Sigmoid colon (tissue), 7 donors: ENCODE results near the gene NUP214. TPM values are rescaled to one million over a fixed set of nuclear protein-coding genes. Genes with fewer than 3 reads are reported as not detected.
"Not testable (repeated sequence)": the region's sequence is repeated elsewhere in the genome, so short reads cannot be mapped to it uniquely, and the experiment has no call there.

Experiments used
- DNase-seq: peaks from one replicate; pipeline ENCODE4 v3.0.0-alpha.2; 2019
- H3K27ac ChIP-seq, 4 donors: fragments of 200-600 bp; sonication (generic); one replicate each; pipeline ENCODE4 v1.5.1; 2016 to 2019; ENCODE audit warnings: mild to moderate bottlenecking in 1 of 4
- H3K27me3 ChIP-seq, 3 donors: fragments of 200-600 bp; sonication (generic); one replicate each; pipeline ENCODE4 v1.5.1; 2019; ENCODE audit warnings: mild to moderate bottlenecking in 1 of 3
- H3K36me3 ChIP-seq, 4 donors: fragments of 200-600 bp; sonication (generic); one replicate each; pipeline ENCODE4 v1.5.1; 2016 to 2019
- H3K4me1 ChIP-seq, 4 donors: fragments of 200-600 bp; sonication (generic); one replicate each; pipeline ENCODE4 v1.5.1; 2017 to 2019
- H3K4me3 ChIP-seq, 4 donors: fragments of 200-600 bp; sonication (generic); one replicate each; pipeline ENCODE4 v1.5.1; 2017 to 2019; ENCODE audit warnings: mild to moderate bottlenecking in 2 of 4, moderate library complexity in 1 of 4
- H3K9me3 ChIP-seq, 4 donors: fragments of 200-600 bp in 3 of 4; sonication (generic) in 3 of 4; one replicate each; pipeline versions ENCODE4 v1.5.1 to v1.6.1; 2013 to 2019
- CTCF ChIP-seq, 4 experiments: fragments of 450-650 bp in 3 of 4; fragments of 200-600 bp in 1 of 4; IDR thresholded peaks; one replicate each; pipeline ENCODE4 v1.5.1; 2016 to 2019; ENCODE audit warnings: antibody characterized with exemption in 4 of 4, mild to moderate bottlenecking in 3 of 4, moderate library complexity in 2 of 4
- EP300 ChIP-seq, 4 donors: sonication (generic); formaldehyde crosslinking; IDR thresholded peaks; one replicate each; pipeline ENCODE4 v1.6.1; 2017; ENCODE audit warnings: antibody characterized with exemption in 4 of 4
- POLR2A ChIP-seq, 2 donors: fragments of 450-650 bp; IDR thresholded peaks; one replicate each; pipeline ENCODE4 v1.6.1; 2016; ENCODE audit warnings: antibody characterized with exemption in 2 of 2, mild to moderate bottlenecking in 2 of 2, moderate library complexity in 2 of 2
- POLR2AphosphoS5 ChIP-seq, 4 donors: sonication (generic); formaldehyde crosslinking; IDR thresholded peaks; one replicate each; pipeline ENCODE4 v1.6.1; 2017; ENCODE audit warnings: antibody characterized with exemption in 4 of 4
- WGBS, 2 donors: extraction: QIAGEN DNeasy Blood & Tissue Kit; methylation state at CpG; one replicate each; pipeline ENCODE4 v1.1.7; 2013; 5-methylcytosine and 5-hydroxymethylcytosine counted together
- intact Hi-C: fragments of 100-400 bp; cut with DNase I; formaldehyde crosslinking; loops from one replicate; pipeline ENCODE4 v1.15.1; 2023
- polyA plus RNA-seq, 3 donors: library from polyadenylated mRNA; stranded (reverse); fragments of 200-250 nt; gene quantifications; one replicate each; pipeline ENCODE4 v1.2.3, GENCODE V29; 2013
- total RNA-seq, 4 donors: library from RNA; depleted of rRNA; stranded (reverse); fragments of >200 nt; gene quantifications; one replicate each; pipeline ENCODE4 v1.1.0, GENCODE V29; 2016
- donor health status: healthy with polysubstance abuse.
- donor health status: Bipolar disorder and iron deficiency.
- donor health status: healthy.

NUP214 gene
- total and polyA plus RNA-seq, 7 donors, result 9.2 to 87.5 (median 28.5) TPM

- Histone ChIP-seq H3K36me3 (peaks cover 41 to 100% (median 84%) of the 10 kb centered on the region in 4 donors), H3K27ac (no peak overlapping the region)
- TF ChIP-seq CTCF (IDR thresholded peaks at IDR 0.05) (no peak), POLR2AphosphoS5 (IDR thresholded peaks at IDR 0.05) (no peak), POLR2A (IDR thresholded peaks at IDR 0.05) (no peak), EP300 (IDR thresholded peaks at IDR 0.05) (no peak)
Measured at GRCh38 chr9:131148966-131149687, 23.7 kb downstream of the NUP214 start.

GRCh38 chr9:131149688-131150053 is 24.3 kb downstream of the NUP214 start:
- no peak for TF ChIP-seq EP300 (IDR thresholded peaks at IDR 0.05)
- DNase-seq, result no peak
- Histone ChIP-seq H3K4me3 (no peak overlapping the region), H3K4me1 (no peaks in the 10 kb centered on the region), H3K36me3 (peaks cover 37 to 100% (median 82%) of the 10 kb centered on the region in 4 donors), H3K27me3 (no peaks in the 10 kb centered on the region), H3K27ac (no peak overlapping the region), H3K9me3 (no peaks in the 10 kb centered on the region)
- intact Hi-C loops, result no loop called here
- 56 to 78% methylated on average over 5 of the region's 5 CpGs for WGBS, 2 donors

More at GRCh38 chr9:131148966-131149687, 23.7 kb downstream of the NUP214 start:
- Histone ChIP-seq H3K4me3 (no peak overlapping the region), H3K9me3 (no peaks in the 10 kb centered on the region), H3K27me3 (no peaks in the 10 kb centered on the region), H3K4me1 (no peaks in the 10 kb centered on the region)
- intact Hi-C loops, result no loop called here
- 83% methylated on average over 7 of the region's 7 CpGs for WGBS, 2 donors
- DNase-seq, result no peak

- intact Hi-C loops, result no loop called here
- 88 to 94% methylated on average over 4 of the region's 4 CpGs for WGBS, 2 donors
- peaks cover 20 to 97% (median 52%) of the 10 kb centered on the region in 4 donors for H3K36me3 ChIP-seq
Measured at GRCh38 chr9:131153595-131153994, 28.2 kb downstream of the NUP214 start.

GRCh38 chr9:131158673-131159072 is 33.3 kb downstream of the NUP214 start:
- H3K4me1 ChIP-seq, H3K9me3 ChIP-seq, DNase-seq, H3K27me3 ChIP-seq, intact Hi-C loops, H3K27ac ChIP-seq, H3K4me3 ChIP-seq: not testable (repeated sequence)
- WGBS, 2 donors, result 91 to 100% methylated on average over 1 of the region's 1 CpG
- H3K36me3 ChIP-seq, result peaks cover 20 to 95% (median 40%) of the 10 kb centered on the region in 4 donors

More at GRCh38 chr9:131153595-131153994, 28.2 kb downstream of the NUP214 start:
- H3K27ac ChIP-seq, result no peak overlapping the region
- H3K4me1 ChIP-seq, result no peaks in the 10 kb centered on the region
- H3K4me3 ChIP-seq, result no peak overlapping the region
- no peaks in the 10 kb centered on the region for H3K27me3 ChIP-seq
- TF ChIP-seq POLR2A (IDR thresholded peaks at IDR 0.05) (no peak), POLR2AphosphoS5 (IDR thresholded peaks at IDR 0.05) (no peak), EP300 (IDR thresholded peaks at IDR 0.05) (no peak)
- H3K9me3 ChIP-seq, result no peaks in the 10 kb centered on the region
- no peak for DNase-seq

GRCh38 chr9:131160416-131161112 is 35.2 kb downstream of the NUP214 start:
- no peaks in the 10 kb centered on the region for H3K9me3 ChIP-seq
- no peak overlapping the region for H3K4me3 ChIP-seq
- H3K27me3 ChIP-seq, result no peaks in the 10 kb centered on the region
- H3K36me3 ChIP-seq, result peaks cover 25 to 95% (median 46%) of the 10 kb centered on the region in 4 donors
- TF ChIP-seq CTCF (IDR thresholded peaks at IDR 0.05) (no peak), POLR2A (IDR thresholded peaks at IDR 0.05) (no peak), EP300 (IDR thresholded peaks at IDR 0.05) (no peak), POLR2AphosphoS5 (IDR thresholded peaks at IDR 0.05) (no peak)
- WGBS, 2 donors, result 98 to 100% methylated on average over 1 of the region's 1 CpG
- no peak for DNase-seq
- H3K4me1 ChIP-seq, result no peaks in the 10 kb centered on the region
- intact Hi-C loops, result no loop called here
- no peak overlapping the region for H3K27ac ChIP-seq

- Histone ChIP-seq H3K9me3 (no peaks in the 10 kb centered on the region), H3K4me3 (no peak overlapping the region), H3K36me3 (peaks cover 25 to 94% (median 46%) of the 10 kb centered on the region in 4 donors), H3K4me1 (no peaks in the 10 kb centered on the region), H3K27me3 (no peaks in the 10 kb centered on the region), H3K27ac (no peak overlapping the region)
- TF ChIP-seq POLR2AphosphoS5 (IDR thresholded peaks at IDR 0.05), result no peak
- TF ChIP-seq EP300 (IDR thresholded peaks at IDR 0.05), result no peak
- no peak for TF ChIP-seq CTCF (IDR thresholded peaks at IDR 0.05)
- TF ChIP-seq POLR2A (IDR thresholded peaks at IDR 0.05), result no peak
- DNase-seq, result no peak
- intact Hi-C loops, result no loop called here
- 87 to 94% methylated on average over 6 of the region's 6 CpGs for WGBS, 2 donors
Measured at GRCh38 chr9:131161585-131161984, 36.2 kb downstream of the NUP214 start.
